PFSK-1 (cell line): ENCODE results near the gene GYS1.
A peak's percentile ranks its signal among the peaks of the same experiment; 100 is the strongest.

Experiments used
- FOXP2 ChIP-seq: optimal IDR thresholded peaks from 2 replicates; pipeline ENCODE3; 2011; ENCODE audit warnings: borderline replicate concordance, control low read depth, inconsistent platforms; ENCODE audit not compliant: insufficient read depth; ENCODE audit errors: extremely low read length, extremely low read depth
- POLR2AphosphoS5 ChIP-seq: IDR thresholded peaks from 2 replicates; pipeline ENCODE4 v1.6.1; 2012; ENCODE audit warnings: low read depth, mild to moderate bottlenecking, control low read depth, low read length, moderate library complexity
- REST ChIP-seq, 2 experiments: IDR thresholded peaks; 2 replicates each; pipeline versions ENCODE4 v1.6.1 to v1.8.0; 2011 to 2012; ENCODE audit warnings: low read depth in 2 of 2, low read length in 2 of 2, control low read depth in 1 of 2, inconsistent platforms in 1 of 2, mild to moderate bottlenecking in 1 of 2, moderate library complexity in 1 of 2; ENCODE audit not compliant: insufficient read depth in 1 of 2
- SIN3A ChIP-seq: IDR thresholded peaks from 2 replicates; pipeline ENCODE4 v1.6.1; 2012; ENCODE audit warnings: mild to moderate bottlenecking, low read length, moderate library complexity, borderline replicate concordance; ENCODE audit not compliant: insufficient read depth
- TAF1 ChIP-seq: IDR thresholded peaks from 2 replicates; pipeline ENCODE4 v1.6.1; 2012; ENCODE audit warnings: low read length, control low read depth, borderline replicate concordance; ENCODE audit not compliant: insufficient read depth

GRCh38 chr19:49020931-49021895 is 28.1 kb upstream of the GYS1 start:
- peak; percentile 32; the same call in 1 of the 2 replicates for TF ChIP-seq TAF1
- TF ChIP-seq REST (IDR thresholded peaks at IDR 0.05; ENCODE audit: insufficient read depth in 1 of 2, low read depth in 2 of 2, low read length in 2 of 2) = no peak
- no peak for TF ChIP-seq POLR2AphosphoS5
- no peak for TF ChIP-seq SIN3A
- TF ChIP-seq FOXP2 = no peak
